Liver (tissue), 9 donors: ENCODE measurements around the gene ECE1. TPM values are rescaled to one million over a fixed set of nuclear protein-coding genes. Genes with fewer than 3 reads are reported as not detected.

Experiments used
- DNase-seq: peaks from one replicate; pipeline ENCODE4 v3.0.0-alpha.2; 2017; ENCODE audit warnings: low spot score
- H3K27ac ChIP-seq, 2 donors: one replicate each; pipeline ENCODE4 v1.7.0; 2013; ENCODE audit warnings: inconsistent platforms in 2 of 2, low read length in 2 of 2, control low read depth in 1 of 2, low read depth in 1 of 2, mild to moderate bottlenecking in 1 of 2
- H3K27me3 ChIP-seq, 4 donors: one replicate each; pipeline versions ENCODE4 v1.6.1 to v1.7.0; 2013; ENCODE audit warnings: low read length in 3 of 4, inconsistent platforms in 1 of 4, mild to moderate bottlenecking in 1 of 4, moderate library complexity in 1 of 4; ENCODE audit not compliant: control insufficient read depth in 4 of 4, insufficient read depth in 4 of 4
- H3K36me3 ChIP-seq, 4 donors: one replicate each; pipeline versions ENCODE4 v1.6.1 to v1.7.0; 2013; ENCODE audit warnings: low read length in 3 of 4, mild to moderate bottlenecking in 3 of 4, low read depth in 1 of 4, moderate library complexity in 1 of 4; ENCODE audit not compliant: control insufficient read depth in 4 of 4, insufficient read depth in 3 of 4
- H3K4me1 ChIP-seq, 4 donors: one replicate each; pipeline versions ENCODE4 v1.6.1 to v1.7.0; 2013; ENCODE audit warnings: low read length in 3 of 4, mild to moderate bottlenecking in 3 of 4, moderate library complexity in 1 of 4; ENCODE audit not compliant: control insufficient read depth in 4 of 4, insufficient read depth in 4 of 4
- H3K4me3 ChIP-seq, 3 donors: one replicate each; pipeline versions ENCODE4 v1.6.1 to v1.7.0; 2013; ENCODE audit warnings: low read length in 3 of 3, control low read depth in 1 of 3, low read depth in 1 of 3, mild to moderate bottlenecking in 1 of 3
- H3K9ac ChIP-seq, 2 donors: one replicate each; pipeline ENCODE4 v1.7.0; 2013; ENCODE audit warnings: low read length in 2 of 2, mild to moderate bottlenecking in 2 of 2, moderate library complexity in 2 of 2, control low read depth in 1 of 2, low read depth in 1 of 2
- H3K9me3 ChIP-seq, 4 donors: one replicate each; pipeline versions ENCODE4 v1.6.1 to v1.7.0; 2013; ENCODE audit warnings: low read length in 3 of 4; ENCODE audit not compliant: control insufficient read depth in 4 of 4
- ATF3 ChIP-seq: IDR thresholded peaks from 2 replicates; pipeline ENCODE4 v1.6.1; 2016; ENCODE audit warnings: antibody characterized with exemption
- CTCF ChIP-seq: fragments of 150-350 bp; IDR thresholded peaks from 2 replicates; pipeline ENCODE4 v1.5.1; 2017; ENCODE audit warnings: improper control_type of control experiment, low read depth, low read length; ENCODE audit not compliant: missing input control
- EGR1 ChIP-seq, 2 donors: IDR thresholded peaks; 2 replicates each; pipeline ENCODE4 v1.6.1; 2016 to 2018; ENCODE audit warnings: antibody characterized with exemption in 2 of 2, low read depth in 2 of 2
- FOXA1 ChIP-seq: IDR thresholded peaks from 2 replicates; pipeline ENCODE4 v1.6.1; 2016; ENCODE audit warnings: antibody characterized with exemption
- FOXA2 ChIP-seq: IDR thresholded peaks from 2 replicates; pipeline ENCODE4 v1.6.1; 2016; ENCODE audit warnings: antibody characterized with exemption
- GABPA ChIP-seq, 2 donors: IDR thresholded peaks in 1 of 2; conservative IDR thresholded peaks in 1 of 2; 2 replicates each; pipeline ENCODE4 v1.6.1; 2016; ENCODE audit warnings: antibody characterized with exemption in 2 of 2, mild to moderate bottlenecking in 1 of 2, moderate library complexity in 1 of 2
- HNF4A ChIP-seq, 2 donors: conservative IDR thresholded peaks; 2 replicates each; pipeline ENCODE4 v1.6.1; 2016; ENCODE audit warnings: antibody characterized with exemption in 2 of 2, mild to moderate bottlenecking in 2 of 2
- HNF4G ChIP-seq: IDR thresholded peaks from 2 replicates; pipeline ENCODE4 v1.6.1; 2016; ENCODE audit warnings: antibody characterized with exemption
- JUND ChIP-seq, 2 donors: IDR thresholded peaks; 2 replicates each; pipeline ENCODE4 v1.6.1; 2016; ENCODE audit warnings: antibody characterized with exemption in 2 of 2
- MAX ChIP-seq: IDR thresholded peaks from 2 replicates; pipeline ENCODE4 v1.6.1; 2016; ENCODE audit warnings: antibody characterized with exemption
- NR2F2 ChIP-seq: IDR thresholded peaks from 2 replicates; pipeline ENCODE4 v1.6.1; 2016; ENCODE audit warnings: antibody characterized with exemption
- RAD21 ChIP-seq, 2 donors: IDR thresholded peaks; 2 replicates each; pipeline ENCODE4 v1.6.1; 2016; ENCODE audit warnings: antibody characterized with exemption in 2 of 2, mild to moderate bottlenecking in 2 of 2
- REST ChIP-seq: IDR thresholded peaks from 2 replicates; pipeline ENCODE4 v1.6.1; 2016; ENCODE audit warnings: antibody characterized with exemption, mild to moderate bottlenecking
- RXRA ChIP-seq, 2 donors: IDR thresholded peaks; 2 replicates each; pipeline ENCODE4 v1.6.1; 2017 to 2018; ENCODE audit warnings: antibody characterized with exemption in 2 of 2, mild to moderate bottlenecking in 1 of 2
- SP1 ChIP-seq: IDR thresholded peaks from 2 replicates; pipeline ENCODE4 v1.6.1; 2018; ENCODE audit warnings: antibody characterized with exemption, mild to moderate bottlenecking
- TAF1 ChIP-seq: conservative IDR thresholded peaks from 2 replicates; pipeline ENCODE4 v1.6.1; 2016; ENCODE audit warnings: antibody characterized with exemption, mild to moderate bottlenecking
- YY1 ChIP-seq: IDR thresholded peaks from 2 replicates; pipeline ENCODE4 v1.6.1; 2016; ENCODE audit warnings: antibody characterized with exemption, mild to moderate bottlenecking
- ZBTB33 ChIP-seq: IDR thresholded peaks from 2 replicates; pipeline ENCODE4 v1.6.1; 2016; ENCODE audit warnings: antibody characterized with exemption
- WGBS: extraction: QIAGEN DNeasy Blood & Tissue Kit; methylation state at CpG from one replicate; pipeline ENCODE4 v1.1.7; 2013; 5-methylcytosine and 5-hydroxymethylcytosine counted together
- polyA plus RNA-seq, 2 donors: library from polyadenylated mRNA; stranded (reverse) in 1 of 2; unstranded in 1 of 2; fragments of 200-250 nt in 1 of 2; fragments of >200 nt in 1 of 2; fragmentation: Nextera tagmentation in 1 of 2; extraction: Ambion mirVana in 1 of 2; gene quantifications; one replicate each; pipeline versions ENCODE4 v1.2.1 to v1.2.3, GENCODE V29; 2013 to 2015
- total RNA-seq, 2 donors: library from RNA; depleted of rRNA; stranded (reverse); fragments of >200 nt; gene quantifications; one replicate each; pipeline ENCODE4 v1.2.3, GENCODE V29; 2014
- donor health status: healthy.
- donor health status: healthy.
- donor health status: healthy.
- donor health status: healthy.
- donor health status: healthy.

Gene ECE1
- total and polyA plus RNA-seq, 4 donors, result 29.3 to 46.4 (median 39.6) TPM

GRCh38 chr1:21337928-21338572 is 47.8 kb upstream of the ECE1 start:
- Histone ChIP-seq H3K4me1 (peaks cover 41 to 92% (median 71%) of the 10 kb centered on the region in 4 donors), H3K27me3 (no peaks in the 10 kb centered on the region), H3K4me3 (no peak overlapping the region), H3K36me3 (no peaks in the 10 kb centered on the region), H3K9ac (peak overlapping the region; percentile 29 to 65), H3K9me3 (no peaks in the 10 kb centered on the region), H3K27ac (peak overlapping the region; percentile 90 to 91)
- no peak for DNase-seq
- TF ChIP-seq GABPA (IDR thresholded peaks at IDR 0.05 in 1 of 2, conservative IDR thresholded peaks at IDR 0.05 in 1 of 2) (no peak), JUND (IDR thresholded peaks at IDR 0.05) (peak; percentile 80 to 82), REST (no peak), NR2F2 (peak; percentile 96), FOXA1 (peak; percentile 35), FOXA2 (no peak), YY1 (peak; percentile 95), HNF4A (conservative IDR thresholded peaks at IDR 0.05) (peak; percentile 92 to 94), CTCF (no peak), ATF3 (peak; percentile 93), EGR1 (IDR thresholded peaks at IDR 0.05; ENCODE audit: low read depth in 2 of 2) (peak in 1 of 2 donors; percentile 11), ZBTB33 (peak; percentile 25), HNF4G (peak; percentile 70), MAX (peak; percentile 52), TAF1 (peak; percentile 14), RAD21 (IDR thresholded peaks at IDR 0.05) (peak in 1 of 2 donors; percentile 47), SP1 (peak; percentile 85), RXRA (IDR thresholded peaks at IDR 0.05) (peak; percentile 93 to 95)
- 15% methylated on average over 7 of the region's 7 CpGs for WGBS
